ENCODE results near the gene SEPTIN8.

SEPTIN8 gene

GRCh38 chr5:132763181-132764036 lies 13.6 kb downstream of the SEPTIN8 start:
- no peak for DNase-seq

GRCh38 chr5:132762246-132763000 lies 14.6 kb downstream of the SEPTIN8 start:
- DNase-seq: no peak

GRCh38 chr5:132761321-132762240 lies 15.5 kb downstream of the SEPTIN8 start:
- DNase-seq: no peak

GRCh38 chr5:132760601-132761317 lies 16.3 kb downstream of the SEPTIN8 start:
- DNase-seq: no peak

- no peak for DNase-seq
Measured at GRCh38 chr5:132760049-132760420, 17.0 kb downstream of the SEPTIN8 start.

GRCh38 chr5:132759114-132760048 lies 17.7 kb downstream of the SEPTIN8 start:
- no peak for DNase-seq

- no peak for DNase-seq
Measured at GRCh38 chr5:132758451-132758850, 18.6 kb downstream of the SEPTIN8 start.

GRCh38 chr5:132756542-132756941 lies 20.5 kb downstream of the SEPTIN8 start:
- no peak for DNase-seq

- DNase-seq: no peak
Measured at GRCh38 chr5:132754947-132755346, 22.1 kb downstream of the SEPTIN8 start.

- no peak for DNase-seq
Measured at GRCh38 chr5:132754111-132754510, 22.9 kb downstream of the SEPTIN8 start.

- DNase-seq: peak in 1 of 2 experiments; percentile 16
Measured at GRCh38 chr5:132753135-132753987, 23.7 kb downstream of the SEPTIN8 start.

GRCh38 chr5:132752581-132753125 lies 24.4 kb downstream of the SEPTIN8 start:
- DNase-seq: no peak

GRCh38 chr5:132751971-132752580 lies 25.0 kb downstream of the SEPTIN8 start:
- DNase-seq: no peak

- no peak for DNase-seq
Measured at GRCh38 chr5:132751444-132751843, 25.6 kb downstream of the SEPTIN8 start.

- DNase-seq: no peak
Measured at GRCh38 chr5:132750471-132751230, 26.4 kb downstream of the SEPTIN8 start.

- DNase-seq: no peak
Measured at GRCh38 chr5:132749506-132749905, 27.5 kb downstream of the SEPTIN8 start.

GRCh38 chr5:132748522-132749000 lies 28.5 kb downstream of the SEPTIN8 start:
- no peak for DNase-seq

Measured in cerebellar nuclear complex (tissue), 1 donor.